HG03439 (cell line): ENCODE results near the gene TAC4.

ENCODE experiments used
- ATAC-seq: cut with Tn5 transposase; IDR thresholded peaks from one replicate; pipeline ENCODE4 v1.9.1; 2021; ENCODE audit warnings: mild to moderate bottlenecking, moderate library complexity; ENCODE audit not compliant: unreplicated experiment

TAC4 gene

GRCh38 chr17:49815761-49816281, 32.0 kb downstream of the TAC4 start:
- ATAC-seq, result no peak

GRCh38 chr17:49814781-49815529, 32.9 kb downstream of the TAC4 start:
- no peak for ATAC-seq

GRCh38 chr17:49809056-49809455, 38.8 kb downstream of the TAC4 start:
- ATAC-seq, result no peak

DNA sequence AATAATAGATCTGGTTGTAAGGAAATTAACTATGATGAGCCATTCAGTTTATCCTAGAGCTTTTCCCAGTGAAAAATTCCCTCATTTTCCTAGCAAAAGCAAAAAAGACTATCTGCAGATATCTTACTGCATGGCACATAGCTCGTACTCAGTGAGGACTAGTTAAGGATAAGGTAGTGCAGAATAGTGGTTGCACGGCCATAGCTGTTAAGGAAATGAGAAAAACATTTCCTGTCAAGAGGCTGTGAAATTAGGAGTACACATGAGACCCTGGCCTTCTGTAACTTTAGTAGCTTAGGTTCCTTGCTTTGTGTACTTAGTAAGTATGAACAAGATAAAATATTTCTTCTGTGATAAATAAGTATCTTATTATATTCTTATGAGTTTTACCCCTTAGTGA, 49.1 kb downstream of the TAC4 start:
- ATAC-seq, result no peak

DNA sequence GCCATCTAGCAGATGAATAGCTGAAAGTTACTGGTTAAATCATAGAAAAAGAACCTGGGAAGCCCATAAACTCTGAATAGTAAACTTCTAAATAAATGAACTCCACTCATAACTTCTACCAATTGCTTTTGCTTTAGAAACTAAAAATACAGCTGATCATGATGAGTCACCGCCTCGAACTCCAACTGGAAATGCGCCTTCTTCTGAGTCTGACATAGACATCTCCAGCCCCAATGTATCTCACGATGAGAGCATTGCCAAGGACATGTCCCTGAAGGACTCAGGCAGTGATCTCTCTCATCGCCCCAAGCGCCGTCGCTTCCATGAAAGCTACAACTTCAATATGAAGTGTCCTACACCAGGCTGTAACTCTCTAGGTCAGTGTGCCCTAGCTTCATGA, 49.7 kb downstream of the TAC4 start:
- no peak for ATAC-seq

GRCh38 chr17:49795372-49795771, 52.5 kb downstream of the TAC4 start:
- ATAC-seq, result no peak

DNA sequence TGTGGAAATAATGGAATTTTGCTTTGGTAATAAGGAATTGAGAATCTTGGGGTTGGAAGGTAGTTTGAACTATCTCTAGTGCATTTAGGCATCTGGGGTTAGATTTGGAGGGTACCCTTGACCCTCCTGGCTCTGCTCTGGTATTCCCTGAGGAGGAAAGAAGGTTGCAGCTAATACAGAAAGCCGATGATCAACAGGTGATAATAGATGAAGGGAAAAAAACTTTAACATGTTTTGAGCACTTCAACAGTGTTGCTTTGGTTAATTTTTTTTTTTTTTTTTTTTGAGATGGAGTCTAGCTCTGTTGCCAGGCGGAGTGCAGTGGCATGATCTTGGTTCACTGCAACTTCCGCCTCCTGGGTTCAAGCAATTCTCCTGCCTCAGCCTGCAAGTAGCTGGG, 54.6 kb downstream of the TAC4 start:
- no peak for ATAC-seq

DNA sequence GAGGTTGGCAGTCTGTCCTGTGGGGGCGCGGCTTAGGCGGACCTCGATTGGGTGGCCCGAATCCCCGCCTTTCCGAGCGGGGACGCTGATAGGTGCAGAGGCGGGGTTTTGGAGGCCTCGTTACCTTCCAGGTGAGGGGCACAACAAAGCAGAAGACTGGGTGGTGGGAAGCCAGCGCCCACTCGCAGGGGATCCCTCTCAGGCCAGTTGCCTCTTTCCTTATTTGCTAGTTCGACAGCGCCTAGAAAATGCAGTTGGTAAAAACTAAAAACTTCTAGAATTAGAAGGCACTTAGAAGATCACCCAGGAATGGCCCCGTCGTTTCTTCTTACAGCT, 58.7 kb downstream of the TAC4 start:
- ATAC-seq, result no peak

GRCh38 chr17:49788478-49789242, 59.2 kb downstream of the TAC4 start, which contains the start of gene KAT7:
KAT7 (plus strand) TSS chr17:49788681; CDS start chr17:49788835, 154 bp downstream.
- ATAC-seq, result peak; percentile 91
